Measurements from ENCODE around the gene TPM1. TPM values are rescaled to one million over a fixed set of nuclear protein-coding genes. Genes with fewer than 3 reads are reported as not detected.

Gene TPM1
- total RNA-seq, 2 donors from 2014 or later, result 7.0 to 12.1 TPM

GRCh38 chr15:63008333-63009049 is 34.1 kb upstream of the TPM1 start:
- H3K27me3 Mint-ChIP-seq, result peaks cover 0 to 9% of the 10 kb centered on the region in 2 donors
- no peaks in the 10 kb centered on the region for H3K4me1 Mint-ChIP-seq (ENCODE audit: low read depth in 2 of 2)
- H3K4me3 Mint-ChIP-seq, result no peak overlapping the region
- ATAC-seq (peak in 1 of 2 donors; percentile 43), DNase-seq (ENCODE audit: low spot score) (no peak)
- H3K9me3 Mint-ChIP-seq, result no peaks in the 10 kb centered on the region
- H3K27ac Mint-ChIP-seq, result no peak overlapping the region
- no peaks in the 10 kb centered on the region for H3K36me3 Mint-ChIP-seq

GRCh38 chr15:63010386-63010785 is 32.2 kb upstream of the TPM1 start:
- no peak for ATAC-seq
- Mint-ChIP-seq H3K27ac (no peak overlapping the region), H3K9me3 (no peaks in the 10 kb centered on the region), H3K27me3 (peaks cover 0 to 6% of the 10 kb centered on the region in 2 donors), H3K36me3 (no peaks in the 10 kb centered on the region), H3K4me1 (ENCODE audit: low read depth in 2 of 2) (no peaks in the 10 kb centered on the region), H3K4me3 (no peak overlapping the region)
- DNase-seq (ENCODE audit: low spot score), result no peak

GRCh38 chr15:63010920-63011693 is 31.4 kb upstream of the TPM1 start:
- Mint-ChIP-seq H3K36me3 (no peaks in the 10 kb centered on the region), H3K27ac (no peak overlapping the region), H3K4me3 (no peak overlapping the region), H3K9me3 (no peaks in the 10 kb centered on the region), H3K27me3 (peaks cover 0 to 6% of the 10 kb centered on the region in 2 donors), H3K4me1 (ENCODE audit: low read depth in 2 of 2) (no peaks in the 10 kb centered on the region)
- ATAC-seq, result no peak
- DNase-seq (ENCODE audit: low spot score), result no peak

GRCh38 chr15:63012444-63012843 is 30.1 kb upstream of the TPM1 start:
- ATAC-seq (no peak), DNase-seq (ENCODE audit: low spot score) (no peak)
- no peaks in the 10 kb centered on the region for H3K9me3 Mint-ChIP-seq
- H3K4me3 Mint-ChIP-seq, result no peak overlapping the region
- no peaks in the 10 kb centered on the region for H3K4me1 Mint-ChIP-seq (ENCODE audit: low read depth in 2 of 2)
- no peaks in the 10 kb centered on the region for H3K36me3 Mint-ChIP-seq
- H3K27ac Mint-ChIP-seq, result no peak overlapping the region
- H3K27me3 Mint-ChIP-seq, result peaks cover 0 to 4% of the 10 kb centered on the region in 2 donors

- no peak for ATAC-seq
- Mint-ChIP-seq H3K36me3 (no peaks in the 10 kb centered on the region), H3K27me3 (peaks cover 0 to 4% of the 10 kb centered on the region in 2 donors), H3K4me1 (ENCODE audit: low read depth in 2 of 2) (no peaks in the 10 kb centered on the region), H3K9me3 (no peaks in the 10 kb centered on the region), H3K27ac (no peak overlapping the region), H3K4me3 (no peak overlapping the region)
- DNase-seq (ENCODE audit: low spot score), result no peak
These were observed 29.3 kb upstream of the TPM1 start for GRCh38 chr15:63013052-63013808.

- Mint-ChIP-seq H3K9me3 (no peaks in the 10 kb centered on the region), H3K36me3 (no peaks in the 10 kb centered on the region), H3K27me3 (peaks cover 0 to 1% of the 10 kb centered on the region in 2 donors), H3K4me1 (ENCODE audit: low read depth in 2 of 2) (no peaks in the 10 kb centered on the region), H3K4me3 (no peak overlapping the region), H3K27ac (no peak overlapping the region)
- DNase-seq (ENCODE audit: low spot score) (no peak), ATAC-seq (no peak)
These were observed 28.0 kb upstream of the TPM1 start for GRCh38 chr15:63014578-63014977.

GRCh38 chr15:63015618-63016017 is 26.9 kb upstream of the TPM1 start:
- DNase-seq (ENCODE audit: low spot score), result no peak
- H3K9me3 Mint-ChIP-seq, result no peaks in the 10 kb centered on the region
- H3K27me3 Mint-ChIP-seq, result no peaks in the 10 kb centered on the region
- no peak overlapping the region for H3K27ac Mint-ChIP-seq
- no peaks in the 10 kb centered on the region for H3K36me3 Mint-ChIP-seq
- peak in 1 of 2 donors; percentile 31 for ATAC-seq
- no peaks in the 10 kb centered on the region for H3K4me1 Mint-ChIP-seq (ENCODE audit: low read depth in 2 of 2)
- no peak overlapping the region for H3K4me3 Mint-ChIP-seq

GRCh38 chr15:63016234-63016633 is 26.3 kb upstream of the TPM1 start:
- no peak overlapping the region for H3K4me3 Mint-ChIP-seq
- H3K4me1 Mint-ChIP-seq (ENCODE audit: low read depth in 2 of 2), result no peaks in the 10 kb centered on the region
- DNase-seq (ENCODE audit: low spot score) (no peak), ATAC-seq (no peak)
- no peaks in the 10 kb centered on the region for H3K36me3 Mint-ChIP-seq
- H3K27ac Mint-ChIP-seq, result no peak overlapping the region
- H3K27me3 Mint-ChIP-seq, result no peaks in the 10 kb centered on the region
- H3K9me3 Mint-ChIP-seq, result no peaks in the 10 kb centered on the region

GRCh38 chr15:63018639-63019038 is 23.9 kb upstream of the TPM1 start:
- H3K36me3 Mint-ChIP-seq, result no peaks in the 10 kb centered on the region
- H3K4me3 Mint-ChIP-seq, result no peak overlapping the region
- H3K27me3 Mint-ChIP-seq, result no peaks in the 10 kb centered on the region
- H3K4me1 Mint-ChIP-seq (ENCODE audit: low read depth in 2 of 2), result no peaks in the 10 kb centered on the region
- H3K9me3 Mint-ChIP-seq, result no peaks in the 10 kb centered on the region
- no peak for DNase-seq (ENCODE audit: low spot score)
- no peak overlapping the region for H3K27ac Mint-ChIP-seq
- no peak for ATAC-seq

- H3K27me3 Mint-ChIP-seq, result no peaks in the 10 kb centered on the region
- no peak overlapping the region for H3K27ac Mint-ChIP-seq
- no peak for DNase-seq (ENCODE audit: low spot score)
- H3K4me3 Mint-ChIP-seq, result no peak overlapping the region
- H3K4me1 Mint-ChIP-seq (ENCODE audit: low read depth in 2 of 2), result no peaks in the 10 kb centered on the region
- no peak for ATAC-seq
- H3K9me3 Mint-ChIP-seq, result no peaks in the 10 kb centered on the region
- H3K36me3 Mint-ChIP-seq, result no peaks in the 10 kb centered on the region
These were observed 22.9 kb upstream of the TPM1 start for GRCh38 chr15:63019511-63020109.

- ATAC-seq (no peak), DNase-seq (ENCODE audit: low spot score) (no peak)
- H3K9me3 Mint-ChIP-seq, result no peaks in the 10 kb centered on the region
- H3K36me3 Mint-ChIP-seq, result no peaks in the 10 kb centered on the region
- H3K4me1 Mint-ChIP-seq (ENCODE audit: low read depth in 2 of 2), result no peaks in the 10 kb centered on the region
- no peaks in the 10 kb centered on the region for H3K27me3 Mint-ChIP-seq
- H3K27ac Mint-ChIP-seq, result no peak overlapping the region
- no peak overlapping the region for H3K4me3 Mint-ChIP-seq
These were observed 22.4 kb upstream of the TPM1 start for GRCh38 chr15:63020128-63020527.

GRCh38 chr15:63020759-63021430 is 21.7 kb upstream of the TPM1 start:
- no peak overlapping the region for H3K4me3 Mint-ChIP-seq
- H3K27me3 Mint-ChIP-seq, result peaks cover under 1% of the 10 kb centered on the region in 2 donors
- no peaks in the 10 kb centered on the region for H3K36me3 Mint-ChIP-seq
- DNase-seq (ENCODE audit: low spot score) (no peak), ATAC-seq (no peak)
- H3K27ac Mint-ChIP-seq, result no peak overlapping the region
- no peaks in the 10 kb centered on the region for H3K4me1 Mint-ChIP-seq (ENCODE audit: low read depth in 2 of 2)
- no peaks in the 10 kb centered on the region for H3K9me3 Mint-ChIP-seq

GRCh38 chr15:63022181-63022580 is 20.4 kb upstream of the TPM1 start:
- no peak for ATAC-seq
- Mint-ChIP-seq H3K36me3 (no peaks in the 10 kb centered on the region), H3K9me3 (no peaks in the 10 kb centered on the region), H3K4me3 (no peak overlapping the region), H3K4me1 (ENCODE audit: low read depth in 2 of 2) (no peaks in the 10 kb centered on the region), H3K27me3 (peaks cover 5% of the 10 kb centered on the region in 2 donors), H3K27ac (no peak overlapping the region)
- DNase-seq (ENCODE audit: low spot score), result no peak
